HEK293T (cell line): ENCODE data around the gene FBXO41.

Experiments
- CTBP1 ChIP-seq: fragments of 450-650 bp; IDR thresholded peaks from 2 replicates; pipeline ENCODE4 v1.6.1; 2016; ENCODE audit warnings: borderline replicate concordance
- ELF4 ChIP-seq: fragments of 450-650 bp; IDR thresholded peaks from 2 replicates; pipeline ENCODE4 v1.6.1; 2017; ENCODE audit warnings: antibody characterized with exemption
- FOXK2 ChIP-seq: fragments of 450-650 bp; IDR thresholded peaks from 2 replicates; pipeline ENCODE4 v1.6.1; 2016; ENCODE audit warnings: mild to moderate bottlenecking
- HDGF ChIP-seq: fragments of 450-650 bp; IDR thresholded peaks from 2 replicates; pipeline ENCODE4 v1.6.1; 2017; ENCODE audit warnings: antibody characterized with exemption, borderline replicate concordance
- L3MBTL2 ChIP-seq: fragments of 450-650 bp; conservative IDR thresholded peaks from 2 replicates; pipeline ENCODE4 v1.6.1; 2016; ENCODE audit warnings: mild to moderate bottlenecking
- LEF1 ChIP-seq: fragments of 450-650 bp; IDR thresholded peaks from 2 replicates; pipeline ENCODE4 v1.6.1; 2017; ENCODE audit warnings: mild to moderate bottlenecking, borderline replicate concordance
- NFRKB ChIP-seq: fragments of 450-650 bp; IDR thresholded peaks from 2 replicates; pipeline ENCODE4 v1.6.1; 2016; ENCODE audit warnings: mild to moderate bottlenecking, moderate library complexity
- SP1 ChIP-seq: fragments of 450-650 bp; IDR thresholded peaks from 2 replicates; pipeline ENCODE4 v1.6.1; 2017
- TARDBP ChIP-seq: fragments of 450-650 bp; IDR thresholded peaks from 2 replicates; pipeline ENCODE4 v1.6.1; 2016

DNA sequence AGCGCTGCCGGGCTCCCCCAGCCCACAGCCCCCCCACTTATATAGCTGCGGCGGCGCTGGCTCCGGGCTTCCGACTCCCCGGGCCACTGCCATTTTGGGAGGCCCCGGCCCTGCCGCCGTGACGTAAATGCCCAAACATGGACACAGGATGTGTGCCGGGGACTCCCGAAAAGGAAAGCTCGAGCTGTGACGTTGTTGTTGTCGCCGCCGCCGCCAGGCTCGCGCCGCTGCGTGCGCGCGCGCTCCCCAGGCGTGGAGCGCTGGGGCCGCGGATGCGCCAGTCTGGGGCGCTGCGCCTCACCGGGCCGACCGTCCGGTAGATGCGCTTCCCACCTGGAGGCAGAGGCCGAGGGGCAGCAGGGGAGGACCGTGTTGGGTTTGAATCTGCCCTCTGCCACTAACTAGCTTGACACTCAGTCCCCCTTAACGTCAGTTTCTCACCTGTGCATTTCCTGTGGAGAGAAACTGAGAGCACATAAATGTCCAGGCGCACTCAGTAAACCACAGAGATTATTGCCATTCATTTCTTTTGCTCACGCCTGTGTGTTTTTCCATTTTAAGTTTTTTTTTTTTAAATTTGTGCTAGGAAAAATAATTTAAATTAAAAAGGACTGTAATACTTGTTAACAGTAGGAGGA lies 9.4 kb upstream of the FBXO41 start, which contains the start of gene EGR4:
- no peak for TF ChIP-seq LEF1
- TF ChIP-seq FOXK2, result no peak
- TF ChIP-seq L3MBTL2, result no peak
- TF ChIP-seq ELF4, result no peak
- no peak for TF ChIP-seq TARDBP
- no peak for TF ChIP-seq HDGF
- TF ChIP-seq SP1, result no peak
- no peak for TF ChIP-seq NFRKB
- TF ChIP-seq CTBP1, result no peak
